ENCODE data around the gene USP35.

- no peak for TF ChIP-seq CTCF (IDR thresholded peaks at IDR 0.05)
- TF ChIP-seq POLR2A (IDR thresholded peaks at IDR 0.05) = no peak
These were observed 68.2 kb downstream of the USP35 start for GRCh38 chr11:78256962-78257361.

Data from adrenal gland (tissue), 5 donors.